Activated CD8-positive, alpha-beta memory T cell treated with anti-CD3 and anti-CD28 coated beads, Interleukin-2, amount 50 U/mL, for 48 hours (primary cell): ENCODE data around the gene KIF19.

Experiments used
- DNase-seq: peaks from one replicate; pipeline ENCODE4 v3.0.0-alpha.2; 2020

The KIF19 gene

DNA sequence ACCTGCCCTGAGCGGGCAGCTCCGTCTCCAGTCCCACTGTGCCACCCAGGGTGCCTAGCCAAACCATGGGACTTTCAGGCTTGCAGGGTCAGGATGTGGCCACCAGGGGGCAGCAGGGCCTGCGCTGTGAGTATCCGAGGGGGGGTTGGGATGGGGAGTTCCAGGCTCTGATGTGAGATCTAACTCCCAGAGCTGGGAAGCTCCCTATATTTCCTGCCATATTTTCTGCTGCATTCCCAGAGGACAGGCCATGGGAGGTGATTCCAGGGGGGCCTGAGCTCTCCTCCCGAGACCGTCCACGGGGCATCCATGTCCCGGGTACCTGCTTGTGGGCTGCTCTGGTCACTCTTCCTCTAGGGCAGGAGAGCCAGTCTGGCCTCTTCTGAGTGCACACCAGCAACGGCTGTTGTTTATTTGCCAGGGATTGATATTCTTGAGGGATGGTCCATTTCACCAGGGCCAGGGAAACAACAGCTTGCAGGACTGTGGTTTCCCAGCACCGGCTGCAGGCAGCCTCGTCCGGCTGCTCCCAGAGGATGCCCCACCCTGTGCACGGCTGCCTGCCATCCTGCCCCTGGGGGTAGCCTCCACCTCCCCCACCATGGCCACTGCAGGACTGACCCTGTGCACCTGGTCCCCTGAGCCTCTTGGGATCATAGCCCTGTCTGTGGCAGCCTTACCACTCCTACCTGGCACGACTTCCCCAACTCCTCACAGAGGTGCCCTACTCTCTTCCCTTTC is 42.5 kb downstream of the KIF19 start:
- DNase-seq = peak; percentile 90

DNA sequence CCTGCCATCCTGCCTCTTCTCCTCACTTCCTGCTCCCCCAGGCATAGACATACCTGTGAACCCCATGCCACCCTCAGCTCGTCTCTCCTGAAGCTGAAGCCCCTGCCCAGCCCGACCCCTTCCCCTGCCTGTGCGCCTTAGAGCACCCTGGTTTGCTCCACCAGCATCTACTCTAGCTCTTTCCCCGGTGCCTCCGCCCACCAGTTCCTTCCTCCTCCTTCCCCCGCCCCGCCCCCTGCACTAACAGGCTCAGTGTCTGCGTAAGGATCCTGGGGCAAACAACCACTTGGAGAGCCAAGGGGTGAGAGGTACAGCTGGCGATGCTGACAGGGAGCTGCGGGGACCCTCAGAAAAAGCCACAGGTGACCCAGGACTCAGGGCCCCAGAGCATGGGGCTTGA is 43.2 kb downstream of the KIF19 start:
- peak; percentile 76 for DNase-seq

DNA sequence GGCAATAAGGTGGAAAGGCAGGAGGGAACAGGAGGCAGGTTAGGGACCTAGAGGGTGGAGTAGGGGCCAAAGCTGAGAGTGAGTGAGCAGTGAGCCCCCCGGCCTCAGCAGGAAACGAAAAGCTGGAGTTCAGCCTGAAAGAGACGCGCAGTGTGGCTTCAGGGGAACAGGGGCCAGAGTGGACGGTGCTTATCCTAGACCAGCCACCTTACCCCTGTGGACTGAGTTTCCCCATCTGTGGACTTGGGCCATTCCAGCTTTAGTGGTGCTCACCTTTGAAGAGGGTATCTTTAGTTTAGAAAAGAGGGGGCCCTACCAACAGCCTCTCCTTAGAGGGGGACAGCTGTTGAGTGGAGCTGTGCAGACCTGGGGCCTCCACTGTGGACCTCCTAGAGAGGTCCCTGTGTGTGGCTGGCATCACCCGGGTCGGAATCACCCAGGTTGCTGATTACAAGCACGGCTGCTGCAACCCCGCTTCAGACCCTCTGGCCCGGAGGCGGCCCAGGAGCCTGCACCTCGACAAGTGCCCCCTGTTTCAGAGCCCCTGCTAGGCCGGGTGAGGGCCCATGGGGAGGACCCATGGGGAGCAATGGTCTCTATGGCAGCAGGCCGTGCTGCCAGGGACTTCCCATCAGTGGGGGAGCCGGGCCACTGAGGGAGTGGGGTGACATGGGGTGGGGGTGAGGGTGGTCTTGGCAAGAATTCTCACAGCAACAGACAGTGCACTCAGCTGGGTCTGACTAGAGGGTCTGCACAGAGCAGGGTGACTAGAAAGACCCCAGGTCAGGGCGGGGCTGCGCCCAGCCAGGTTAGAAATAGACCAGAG is 43.9 kb downstream of the KIF19 start:
- DNase-seq = no peak

DNA sequence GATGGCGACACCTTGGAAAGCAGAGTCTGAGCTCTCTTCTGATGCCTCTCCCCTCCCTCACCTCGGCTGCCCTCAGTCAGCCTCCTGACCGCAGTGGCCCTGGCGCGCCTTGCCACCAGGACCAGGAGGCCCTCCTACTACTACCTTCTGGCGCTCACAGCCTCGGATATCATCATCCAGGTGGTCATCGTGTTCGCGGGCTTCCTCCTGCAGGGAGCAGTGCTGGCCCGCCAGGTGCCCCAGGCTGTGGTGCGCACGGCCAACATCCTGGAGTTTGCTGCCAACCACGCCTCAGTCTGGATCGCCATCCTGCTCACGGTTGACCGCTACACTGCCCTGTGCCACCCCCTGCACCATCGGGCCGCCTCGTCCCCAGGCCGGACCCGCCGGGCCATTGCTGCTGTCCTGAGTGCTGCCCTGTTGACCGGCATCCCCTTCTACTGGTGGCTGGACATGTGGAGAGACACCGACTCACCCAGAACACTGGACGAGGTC is 45.7 kb downstream of the KIF19 start:
- DNase-seq = no peak

DNA sequence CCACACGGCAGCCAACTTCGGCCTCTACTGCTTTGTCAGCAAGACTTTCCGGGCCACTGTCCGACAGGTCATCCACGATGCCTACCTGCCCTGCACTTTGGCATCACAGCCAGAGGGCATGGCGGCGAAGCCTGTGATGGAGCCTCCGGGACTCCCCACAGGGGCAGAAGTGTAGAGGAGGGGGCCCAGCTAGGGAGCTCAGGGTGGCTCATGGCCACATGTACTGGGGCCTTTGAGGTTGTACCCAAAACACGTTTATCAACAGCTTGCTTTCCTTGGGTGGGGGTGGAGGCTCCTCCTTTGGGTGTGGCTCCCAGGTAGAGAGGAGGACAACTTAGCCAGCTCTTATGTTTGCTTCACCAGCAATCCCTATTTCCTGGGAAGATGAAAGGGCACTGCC is 46.4 kb downstream of the KIF19 start:
- DNase-seq = no peak

DNA sequence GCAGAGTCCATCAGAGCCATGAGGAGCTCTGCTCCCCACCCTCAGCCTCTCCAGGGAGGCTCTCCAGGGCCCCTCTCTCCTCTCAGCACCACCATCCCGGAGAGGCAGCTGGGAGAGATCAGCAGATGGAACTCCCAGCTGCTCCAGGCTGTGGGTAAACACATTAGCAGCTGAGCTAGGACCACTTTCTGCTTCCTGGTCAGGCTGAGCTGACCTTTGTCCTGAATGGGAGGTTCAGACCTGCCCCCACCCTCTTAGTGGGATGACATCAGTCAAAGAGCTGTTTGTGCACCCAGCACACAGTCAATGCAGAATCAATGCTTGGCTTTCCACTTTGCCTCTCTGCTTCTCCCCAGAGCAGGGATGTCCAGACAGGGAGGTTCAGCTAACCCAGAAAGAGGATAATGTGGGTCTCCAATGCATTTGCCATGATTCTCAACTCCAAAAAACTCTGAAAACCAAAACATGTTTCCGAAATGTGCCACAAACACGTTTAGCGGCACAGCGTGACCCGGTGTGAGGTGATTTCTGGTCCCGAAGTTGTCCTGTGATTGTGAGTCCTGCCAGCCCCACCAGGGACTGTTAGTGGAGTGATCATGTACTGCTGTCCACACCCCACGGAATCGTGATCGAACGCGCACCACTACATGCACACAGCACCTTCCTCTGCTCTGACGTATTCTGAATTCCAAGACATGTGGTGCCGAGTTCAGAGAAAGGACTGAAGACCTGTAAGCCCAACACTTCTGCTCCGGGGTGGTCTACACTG is 48.0 kb downstream of the KIF19 start:
- no peak for DNase-seq

DNA sequence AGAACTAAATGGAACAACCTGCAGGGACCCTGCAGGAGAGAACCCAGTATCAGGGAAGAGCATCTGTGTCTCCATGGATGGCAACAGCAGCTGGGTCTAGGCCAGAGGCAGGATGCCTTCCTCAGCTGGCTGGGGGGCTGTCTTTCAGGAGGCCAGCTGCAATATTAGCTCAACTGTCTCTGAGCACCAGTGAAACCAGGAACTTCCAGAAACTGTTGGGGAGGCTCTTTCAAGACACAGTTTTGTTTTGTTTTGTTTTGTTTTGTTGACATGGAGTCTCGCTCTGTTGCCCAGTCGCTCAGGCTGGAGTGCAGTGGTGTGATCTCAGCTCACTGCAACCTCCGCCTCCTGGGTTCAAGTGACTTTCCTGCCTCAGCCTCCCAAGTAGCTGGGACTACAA is 48.8 kb downstream of the KIF19 start:
- no peak for DNase-seq

DNA sequence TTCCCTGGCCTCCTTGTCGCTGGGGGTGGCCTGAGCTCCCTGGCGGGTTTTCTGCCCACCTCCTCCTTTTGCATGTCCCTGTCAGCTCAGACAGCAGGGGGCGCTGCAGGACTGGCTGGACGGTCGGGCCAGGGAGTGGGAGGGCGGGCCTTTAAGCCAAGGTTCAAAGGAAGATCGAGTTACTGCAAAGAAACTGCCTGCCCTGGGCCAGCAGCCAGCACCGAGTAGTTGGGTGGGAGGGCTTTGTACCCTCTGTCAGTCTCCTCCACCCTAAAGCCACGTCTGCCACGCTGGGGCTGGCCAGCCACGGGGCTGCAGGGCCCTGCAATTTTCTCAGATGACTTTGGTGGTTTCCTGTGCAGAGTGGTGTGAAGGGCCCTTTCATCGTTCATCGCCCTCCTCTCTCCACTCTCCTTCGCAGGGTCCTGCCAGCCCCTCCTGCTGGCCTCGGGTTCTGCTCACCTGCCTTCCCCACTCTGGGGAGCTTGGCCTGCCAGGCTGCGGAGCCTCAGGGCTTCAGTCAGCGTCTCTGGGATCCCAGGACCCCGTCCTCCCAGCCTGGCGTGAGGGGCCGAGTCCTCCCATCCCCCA is 53.6 kb downstream of the KIF19 start:
- DNase-seq = peak; percentile 100

DNA sequence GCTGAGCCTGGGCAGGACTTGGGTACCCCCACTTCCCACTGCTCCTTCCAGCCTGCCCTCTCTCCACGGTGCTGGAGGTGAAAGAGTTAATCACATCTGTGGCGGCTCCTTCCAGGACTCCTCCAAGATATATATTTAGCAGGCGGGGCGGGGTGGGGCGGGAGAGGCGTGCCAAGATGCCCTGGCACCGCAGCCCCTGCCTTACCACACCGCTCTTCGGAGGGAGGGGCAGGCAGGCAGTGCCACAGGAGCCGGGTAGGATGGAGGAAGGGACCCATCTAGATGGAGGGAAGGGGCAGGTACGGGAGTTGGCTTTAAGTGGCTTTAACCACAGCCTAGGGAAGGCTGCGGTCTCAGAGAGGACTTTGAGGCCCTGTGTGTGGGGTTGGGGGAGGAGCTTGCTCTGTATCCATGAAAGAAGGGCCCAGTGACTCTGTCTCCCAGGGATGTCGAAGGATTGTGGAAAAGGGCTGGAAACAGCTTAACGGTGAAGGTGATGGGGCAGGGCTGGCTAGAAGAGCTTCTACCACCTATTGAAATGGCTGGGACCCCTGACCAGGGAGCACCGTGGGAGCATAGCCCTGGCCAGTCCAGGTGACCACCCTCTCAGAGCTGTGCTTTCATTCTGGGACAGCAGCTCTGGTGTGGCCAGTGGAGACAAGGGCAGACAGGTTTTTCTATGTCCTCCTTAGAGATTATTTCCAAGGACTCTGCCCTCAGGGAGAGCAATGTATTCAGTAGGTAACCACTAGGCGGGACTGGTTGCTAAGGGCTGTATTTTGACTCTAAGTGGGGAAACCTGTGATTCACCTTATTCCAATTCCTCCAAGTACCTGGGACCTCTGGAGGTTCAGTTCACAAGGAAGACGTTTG is 54.3 kb downstream of the KIF19 start:
- no peak for DNase-seq

DNA sequence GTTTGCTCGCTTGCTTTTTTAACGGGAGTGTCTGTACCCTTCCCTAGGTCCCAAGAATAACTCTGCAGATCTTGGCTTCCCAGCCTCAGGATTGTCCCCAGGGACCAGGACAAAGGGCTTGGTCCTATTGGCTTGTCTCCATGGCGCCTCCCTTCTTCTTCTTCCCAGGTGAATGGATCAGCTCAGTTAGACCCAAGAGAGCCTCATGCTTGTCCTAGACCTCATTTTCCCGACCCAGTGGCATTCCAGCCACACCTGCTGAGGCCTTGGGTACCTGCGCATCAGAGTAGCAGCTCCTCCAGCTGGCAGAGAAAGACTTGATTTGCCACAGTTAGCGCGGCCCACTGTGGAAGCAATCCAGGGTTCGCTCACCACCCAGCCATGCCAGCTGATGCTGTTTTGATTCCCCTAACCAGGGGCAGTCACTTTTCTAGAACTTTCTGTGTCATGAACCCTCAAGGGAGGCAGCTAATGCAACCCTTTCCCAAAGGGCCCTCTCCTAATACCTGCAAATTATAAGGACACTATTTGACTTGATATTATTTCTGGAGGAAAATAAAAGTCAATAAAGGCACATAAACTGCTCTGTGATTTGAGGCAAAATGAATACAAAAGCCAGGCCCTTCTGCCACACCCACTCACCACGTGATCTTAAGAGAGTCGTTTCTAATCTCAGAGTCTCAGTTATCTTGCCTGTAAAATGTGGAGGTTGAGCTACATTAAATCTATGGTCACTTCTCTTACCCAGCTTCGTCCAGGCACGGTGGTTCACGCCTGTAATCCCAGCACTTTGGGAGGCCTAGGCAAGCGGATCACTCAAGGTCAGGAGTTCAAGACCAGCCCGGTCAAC is 55.2 kb downstream of the KIF19 start:
- no peak for DNase-seq

DNA sequence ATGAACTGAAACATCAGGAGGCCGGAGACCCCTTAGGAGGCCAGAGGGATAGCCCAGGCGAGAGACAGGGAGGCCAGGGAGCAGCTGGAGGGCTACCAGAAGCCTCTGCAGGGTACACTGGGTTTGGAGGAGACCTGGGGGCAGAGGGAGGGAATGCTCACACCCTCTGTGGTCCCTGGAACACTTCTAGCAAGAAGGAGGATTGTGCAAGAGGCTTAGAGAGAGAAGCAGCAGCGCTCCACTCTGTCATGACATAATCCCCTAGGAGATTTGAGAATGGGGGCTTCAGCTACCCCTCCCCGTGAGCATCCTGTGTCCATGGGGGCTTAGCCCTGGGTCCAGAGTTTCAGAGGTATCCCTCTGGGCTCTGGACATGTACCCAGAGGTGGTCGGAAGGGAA is 57.1 kb downstream of the KIF19 start:
- DNase-seq = no peak

DNA sequence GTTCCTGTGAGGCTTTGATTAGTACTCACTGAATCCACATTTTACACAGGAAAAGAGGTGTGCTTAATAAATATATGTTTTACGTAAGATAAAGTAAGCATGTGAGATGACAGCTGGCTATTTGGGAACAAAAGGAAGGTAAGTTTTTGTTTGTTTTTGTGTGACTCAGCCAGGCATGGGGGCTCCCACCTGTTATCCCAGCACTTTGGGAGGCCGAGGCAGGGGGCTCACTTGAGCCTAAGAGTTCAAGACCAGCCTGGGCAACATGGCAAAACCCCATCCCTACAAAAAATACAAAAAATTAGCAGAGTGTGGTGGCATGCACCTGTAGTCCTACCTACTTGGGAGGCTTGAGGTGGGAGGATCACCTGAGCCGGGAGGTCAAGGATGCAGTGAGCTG is 59.2 kb downstream of the KIF19 start:
- DNase-seq = no peak

DNA sequence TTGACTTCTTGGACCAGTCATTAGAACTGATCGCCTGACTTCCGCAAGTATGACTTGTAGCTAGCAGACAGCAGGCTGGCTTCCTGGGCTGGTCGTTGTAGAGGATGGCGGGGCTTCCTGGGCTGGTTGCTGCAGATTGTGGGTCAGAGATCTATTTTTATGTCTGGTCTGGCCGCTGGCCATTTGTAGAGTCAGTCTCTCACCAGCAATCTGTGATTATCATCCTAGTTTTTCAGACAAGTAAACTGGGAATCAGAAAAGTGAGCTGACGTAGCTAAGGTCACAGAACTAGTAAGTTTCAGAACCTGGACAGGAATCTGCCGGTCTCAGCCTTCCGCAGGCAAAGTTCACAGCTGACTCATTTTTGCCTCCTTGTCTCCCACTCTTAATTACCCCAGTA is 60.4 kb downstream of the KIF19 start:
- no peak for DNase-seq

DNA sequence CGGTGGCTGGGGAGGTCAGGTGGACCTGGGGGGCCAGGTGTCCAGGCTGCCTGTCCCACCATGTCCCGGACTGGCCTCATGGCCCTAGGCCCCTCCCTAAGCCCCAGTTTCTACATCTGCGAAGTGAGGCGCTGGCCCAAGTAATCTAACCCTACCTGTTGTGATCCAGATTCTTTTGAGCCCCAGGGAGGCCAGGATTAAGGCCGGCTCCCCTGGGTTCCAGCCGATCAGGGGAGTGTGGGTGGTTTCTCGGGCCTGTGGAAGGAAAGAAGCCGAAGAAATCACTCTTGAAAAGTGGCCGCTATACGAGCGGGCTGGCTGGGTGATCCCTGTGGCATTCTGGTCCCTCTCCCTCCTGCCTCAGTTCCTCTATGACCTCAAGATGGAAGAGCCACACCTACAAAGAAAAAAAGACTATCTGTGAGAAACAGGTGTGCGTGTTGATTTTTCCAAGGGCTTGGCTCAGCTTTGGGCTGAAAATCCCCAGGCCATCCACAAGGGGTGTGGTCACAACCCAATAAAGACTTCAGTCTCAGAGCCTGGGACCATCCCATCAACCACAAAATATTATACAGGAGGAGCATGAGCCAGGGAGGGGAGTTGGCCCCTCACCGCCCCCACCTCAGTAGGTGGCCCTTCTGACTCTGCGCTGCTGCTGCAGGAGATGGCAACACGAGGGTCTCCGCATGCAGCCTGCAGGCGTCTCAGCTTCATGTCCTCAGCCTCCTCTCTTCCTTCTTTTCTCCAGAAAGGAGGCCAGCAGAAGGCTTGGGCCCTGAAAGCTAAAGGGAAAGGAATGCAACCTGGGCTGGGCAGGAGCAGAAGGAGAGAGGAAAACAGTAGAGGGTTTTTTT is 61.6 kb downstream of the KIF19 start:
- DNase-seq = no peak

DNA sequence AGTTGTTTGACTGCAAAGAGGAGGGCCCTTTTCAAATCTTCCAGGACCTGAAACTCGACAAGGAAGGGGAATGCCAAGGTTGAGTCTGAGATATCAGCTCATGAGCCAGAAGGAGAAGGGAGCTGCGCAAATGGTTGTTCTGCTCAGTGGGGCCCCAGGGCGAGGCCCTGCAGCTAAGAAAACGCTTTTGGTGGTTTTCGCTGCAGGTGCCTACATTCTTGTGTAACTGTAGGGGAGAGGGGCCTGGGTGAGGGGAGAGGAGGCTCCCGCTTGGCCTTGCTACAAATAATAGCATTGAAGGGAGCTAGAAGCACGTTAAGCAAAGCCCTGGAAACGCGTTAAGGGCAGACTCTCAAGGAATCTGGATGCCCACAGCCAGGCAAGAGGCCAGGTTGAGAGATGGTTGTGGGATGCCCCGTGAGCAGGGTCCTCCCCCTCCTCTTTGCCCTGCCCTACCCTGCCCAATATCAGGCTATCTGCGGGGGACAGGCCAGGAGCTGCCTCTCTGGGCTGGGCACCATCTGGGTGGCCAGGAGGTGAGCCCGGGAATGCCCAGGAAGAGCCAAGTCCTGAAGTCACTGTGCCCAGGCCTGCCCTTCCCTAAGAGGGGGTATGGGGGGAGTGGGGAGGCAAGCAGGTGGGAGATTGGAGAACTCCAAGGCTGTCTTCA is 63.2 kb downstream of the KIF19 start:
- DNase-seq = no peak

DNA sequence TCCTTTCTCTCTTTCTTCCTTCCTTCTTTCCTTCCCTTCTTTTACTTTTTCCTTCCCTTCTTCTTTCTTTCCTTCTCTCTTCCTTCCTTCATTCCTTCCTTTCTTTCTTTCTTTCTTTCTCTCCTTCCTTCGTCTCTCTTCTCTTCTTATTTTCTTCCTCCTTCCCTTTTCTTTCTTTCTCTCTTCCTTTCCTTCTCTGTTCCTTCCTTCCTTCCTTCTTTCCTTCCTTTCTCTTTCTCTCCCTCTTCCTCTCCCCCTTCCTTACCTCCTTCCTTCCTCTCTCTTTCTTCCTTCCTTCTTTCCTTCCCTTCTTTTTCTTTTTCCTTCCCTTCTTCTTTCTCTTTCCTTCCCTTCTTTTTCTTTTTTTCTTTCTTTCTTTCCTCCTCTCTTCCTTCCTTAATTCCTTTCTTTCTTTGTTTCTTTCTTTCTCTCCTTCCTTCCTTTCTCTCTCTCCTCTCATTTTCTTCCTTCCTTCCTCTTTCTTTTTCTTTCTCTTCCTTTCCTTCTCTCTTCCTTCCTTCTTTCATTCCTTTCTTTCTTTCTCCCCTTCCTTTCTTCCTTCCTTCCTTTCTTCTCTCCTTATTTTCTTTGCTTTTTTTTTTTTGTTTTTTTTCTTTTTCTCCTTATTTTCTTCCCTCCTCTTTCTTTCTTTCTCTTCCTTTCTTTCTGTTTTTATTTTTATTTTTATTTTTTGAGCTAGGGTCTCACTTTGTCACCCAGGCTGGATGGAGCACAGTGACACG is 64.1 kb downstream of the KIF19 start:
- no peak for DNase-seq

DNA sequence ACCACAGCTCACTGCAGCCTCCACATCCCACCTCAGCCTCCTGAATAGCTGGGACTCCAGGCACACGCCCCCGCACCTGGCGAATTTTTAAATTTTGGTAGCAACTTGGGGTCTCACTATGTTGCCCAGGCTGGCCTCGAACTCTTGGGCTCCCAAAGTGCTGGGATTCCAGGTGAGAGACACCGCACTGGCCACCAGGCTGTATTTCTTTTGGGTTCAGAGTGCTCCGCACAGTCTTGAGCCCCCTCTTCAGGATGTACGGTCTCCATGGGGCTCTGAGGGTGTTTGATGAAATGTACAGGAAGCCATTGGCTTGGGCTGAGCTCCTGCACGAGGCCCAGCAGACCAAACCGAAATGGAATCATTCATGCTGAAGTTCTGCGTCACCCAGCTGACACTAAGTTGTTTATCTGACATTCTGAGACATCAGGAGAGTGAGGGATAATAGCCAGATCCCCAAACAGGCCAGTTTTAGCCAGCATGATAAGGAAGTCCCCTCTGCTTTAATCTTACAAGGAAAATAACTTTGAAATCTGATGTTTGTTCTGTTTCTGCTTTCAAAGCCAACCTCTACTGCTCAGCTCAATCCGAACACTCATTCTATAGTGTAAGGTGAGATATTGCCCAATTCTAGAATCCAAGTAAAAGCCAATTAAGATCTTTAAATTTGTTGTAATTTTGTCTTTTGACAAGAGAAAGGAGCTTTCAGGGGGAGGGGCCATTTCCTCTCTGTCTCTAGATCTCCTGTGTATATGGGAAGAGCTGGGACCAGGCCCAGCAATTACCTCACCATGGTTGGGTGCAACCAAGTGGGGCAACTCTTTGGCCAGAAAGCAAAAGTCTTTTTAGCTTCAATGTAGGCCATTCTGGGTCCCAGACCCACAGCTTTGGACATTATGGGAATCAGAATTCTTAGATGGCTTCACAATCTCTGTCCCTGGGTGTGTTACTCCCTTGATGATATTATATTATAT is 64.9 kb downstream of the KIF19 start:
- DNase-seq = no peak

DNA sequence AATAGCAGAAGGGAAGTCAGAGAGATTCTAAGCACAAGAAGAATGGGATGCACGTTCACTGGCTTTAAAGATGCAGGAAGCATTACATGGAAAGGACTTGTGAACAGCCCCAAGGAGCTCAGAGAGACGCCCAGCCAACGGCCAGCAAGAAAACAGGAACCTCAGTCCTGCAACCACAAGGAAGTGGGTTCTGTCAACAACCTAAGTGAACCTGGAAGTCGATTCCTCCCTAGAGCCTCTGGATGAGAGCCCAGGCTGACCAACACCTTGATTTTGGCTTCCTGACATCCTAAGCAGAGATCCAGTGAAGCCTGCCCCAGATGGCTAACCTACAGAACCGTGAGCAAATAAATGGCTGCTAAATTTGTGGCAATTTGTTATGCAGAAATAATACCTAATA is 65.7 kb downstream of the KIF19 start:
- no peak for DNase-seq
